Neutrophil (primary cell): Measurements from ENCODE around the gene WBP2.

Source experiments
- H3K27ac ChIP-seq: fragments of 200-600 bp; sonication (generic); 2 replicates; pipeline ENCODE4 v1.5.1; 2016; ENCODE audit warnings: mild to moderate bottlenecking, moderate library complexity
- H3K27me3 ChIP-seq: fragments of 200-600 bp; sonication (generic); 2 replicates; pipeline ENCODE4 v1.6.0; 2016; ENCODE audit warnings: mild to moderate bottlenecking
- H3K36me3 ChIP-seq: fragments of 200-600 bp; sonication (generic); 2 replicates; pipeline ENCODE4 v1.5.1; 2017
- H3K4me1 ChIP-seq, 2 experiments: fragments of 200-600 bp in 1 of 2; sonication (generic) in 1 of 2; 1 replicate in 1 of 2; 2 replicates in 1 of 2; pipeline versions ENCODE4 v1.5.1 to v1.6.1; 2013 to 2016; ENCODE audit warnings: low read depth in 1 of 2, low read length in 1 of 2, mild to moderate bottlenecking in 1 of 2, moderate library complexity in 1 of 2; ENCODE audit not compliant: control insufficient read depth in 1 of 2, insufficient read depth in 1 of 2
- H3K4me3 ChIP-seq, 2 experiments: fragments of 200-600 bp in 1 of 2; sonication (generic) in 1 of 2; 1 replicate in 1 of 2; 2 replicates in 1 of 2; pipeline ENCODE4 v1.5.1; 2013 to 2016; ENCODE audit warnings: low read depth in 1 of 2, low read length in 1 of 2, mild to moderate bottlenecking in 1 of 2, moderate library complexity in 1 of 2
- H3K9me3 ChIP-seq: fragments of 200-600 bp; sonication (generic); 2 replicates; pipeline ENCODE4 v1.5.1; 2016
- CTCF ChIP-seq: fragments of 200-600 bp; sonication (generic); IDR thresholded peaks from 2 replicates; pipeline ENCODE4 v1.5.1; 2016; ENCODE audit warnings: antibody characterized with exemption

WBP2 gene

GRCh38 chr17:75899353-75899752, 44.2 kb upstream of the WBP2 start:
- no peaks in the 10 kb centered on the region for H3K27me3 ChIP-seq
- H3K4me1 ChIP-seq = peaks cover 25 to 26% of the 10 kb centered on the region in 2 experiments
- H3K36me3 ChIP-seq = peaks cover 29% of the 10 kb centered on the region
- no peak overlapping the region for H3K27ac ChIP-seq
- no peaks in the 10 kb centered on the region for H3K9me3 ChIP-seq
- H3K4me3 ChIP-seq = no peak overlapping the region
- TF ChIP-seq CTCF = no peak

- Histone ChIP-seq H3K4me3 (no peak overlapping the region), H3K27ac (no peak overlapping the region), H3K4me1 (peaks cover 19 to 21% of the 10 kb centered on the region in 2 experiments), H3K9me3 (no peaks in the 10 kb centered on the region), H3K36me3 (peaks cover 29% of the 10 kb centered on the region), H3K27me3 (no peaks in the 10 kb centered on the region)
- no peak for TF ChIP-seq CTCF
Observed at GRCh38 chr17:75898791-75899190, 43.7 kb upstream of the WBP2 start.

DNA sequence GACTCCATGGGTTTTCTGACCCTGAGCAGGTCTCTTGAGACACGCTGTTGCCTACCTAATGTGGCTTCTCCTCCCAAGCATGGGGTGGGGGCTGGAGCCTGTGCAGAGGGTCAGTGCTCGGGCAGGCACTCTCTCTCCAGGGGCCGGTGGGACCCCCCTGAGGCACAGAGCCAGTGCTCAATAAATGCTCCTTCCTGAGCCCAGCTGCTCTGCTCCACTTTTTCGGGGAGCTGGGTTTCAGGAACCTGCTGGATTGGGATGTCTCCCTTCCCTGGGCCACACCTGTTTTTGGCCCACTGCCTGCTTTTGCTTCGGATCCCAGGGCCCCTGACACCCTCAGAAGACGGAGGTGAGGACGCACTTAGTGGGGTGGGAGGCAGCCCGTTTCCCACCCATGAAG, 42.9 kb upstream of the WBP2 start:
- Histone ChIP-seq H3K9me3 (no peaks in the 10 kb centered on the region), H3K4me3 (no peak overlapping the region), H3K4me1 (peaks cover 19 to 20% of the 10 kb centered on the region in 2 experiments), H3K27ac (no peak overlapping the region), H3K36me3 (peaks cover 29% of the 10 kb centered on the region), H3K27me3 (no peaks in the 10 kb centered on the region)
- TF ChIP-seq CTCF = no peak

- Histone ChIP-seq H3K4me1 (peaks cover 19 to 20% of the 10 kb centered on the region in 2 experiments), H3K4me3 (peak overlapping the region; percentile 75 to 76), H3K27me3 (no peaks in the 10 kb centered on the region), H3K27ac (peak overlapping the region; percentile 80), H3K36me3 (peaks cover 29% of the 10 kb centered on the region), H3K9me3 (no peaks in the 10 kb centered on the region)
- TF ChIP-seq CTCF = no peak
Observed at GRCh38 chr17:75897160-75898019, 42.3 kb upstream of the WBP2 start.

DNA sequence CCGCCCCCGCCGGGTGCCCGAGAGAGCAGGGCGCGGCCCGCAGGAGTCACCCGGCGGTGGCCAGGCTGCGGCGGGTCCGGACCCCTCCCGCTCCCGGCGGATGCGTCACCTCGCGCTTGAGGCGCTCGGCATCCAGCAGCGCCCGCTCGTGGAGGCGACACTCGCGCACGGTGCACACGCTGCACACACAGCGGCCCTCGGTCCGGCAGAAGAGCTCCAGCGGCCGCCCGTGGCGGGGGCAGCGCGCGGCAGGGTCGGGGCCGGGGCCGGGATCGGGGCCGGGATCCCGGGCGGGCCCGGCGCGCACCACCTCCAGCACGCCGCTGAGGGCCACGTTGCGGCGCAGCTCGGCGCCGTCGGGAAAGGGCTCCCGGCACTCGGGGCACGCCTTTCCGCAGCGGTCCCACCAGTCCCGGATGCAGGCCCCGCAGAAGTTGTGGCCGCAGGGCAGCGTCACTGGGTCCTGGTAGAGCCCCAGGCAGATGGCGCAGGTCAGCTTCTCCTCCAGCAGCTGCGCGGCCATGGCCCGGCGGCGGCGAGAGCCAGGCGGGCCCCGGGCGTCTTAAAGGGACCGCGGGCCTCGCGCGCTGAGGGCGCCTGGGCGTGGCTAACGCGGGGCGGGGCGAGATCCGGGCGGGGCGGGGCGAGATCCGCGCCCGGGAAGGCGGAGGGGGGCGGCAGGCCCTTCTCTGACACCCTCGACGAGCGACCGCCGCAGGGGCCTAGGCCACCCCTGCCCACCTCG, 41.5 kb upstream of the WBP2 start, which contains the start of gene TRIM65:
Gene TRIM65 (minus strand): TSS at position 537 of the 745 bp plus-strand sequence. CDS start 14 bp downstream, at position 523.
- Histone ChIP-seq H3K36me3 (peaks cover 26% of the 10 kb centered on the region), H3K4me1 (peaks cover 19 to 20% of the 10 kb centered on the region in 2 experiments), H3K27me3 (no peaks in the 10 kb centered on the region), H3K27ac (peak within 1 kb of the TSS; percentile 80), H3K9me3 (no peaks in the 10 kb centered on the region), H3K4me3 (peak within 1 kb of the TSS; percentile 75 to 76)
- TF ChIP-seq CTCF = peak; percentile 53
